ENCODE measurements around the gene PARP12. TPM values are rescaled to one million over a fixed set of nuclear protein-coding genes. Genes with fewer than 3 reads are reported as not detected.

The PARP12 gene
- total and polyA plus RNA-seq, 2 of the 13 experiments (the other 11 are each of a cell fraction or from before 2014, with no cell fraction given): 15.5 to 35.2 TPM

DNA sequence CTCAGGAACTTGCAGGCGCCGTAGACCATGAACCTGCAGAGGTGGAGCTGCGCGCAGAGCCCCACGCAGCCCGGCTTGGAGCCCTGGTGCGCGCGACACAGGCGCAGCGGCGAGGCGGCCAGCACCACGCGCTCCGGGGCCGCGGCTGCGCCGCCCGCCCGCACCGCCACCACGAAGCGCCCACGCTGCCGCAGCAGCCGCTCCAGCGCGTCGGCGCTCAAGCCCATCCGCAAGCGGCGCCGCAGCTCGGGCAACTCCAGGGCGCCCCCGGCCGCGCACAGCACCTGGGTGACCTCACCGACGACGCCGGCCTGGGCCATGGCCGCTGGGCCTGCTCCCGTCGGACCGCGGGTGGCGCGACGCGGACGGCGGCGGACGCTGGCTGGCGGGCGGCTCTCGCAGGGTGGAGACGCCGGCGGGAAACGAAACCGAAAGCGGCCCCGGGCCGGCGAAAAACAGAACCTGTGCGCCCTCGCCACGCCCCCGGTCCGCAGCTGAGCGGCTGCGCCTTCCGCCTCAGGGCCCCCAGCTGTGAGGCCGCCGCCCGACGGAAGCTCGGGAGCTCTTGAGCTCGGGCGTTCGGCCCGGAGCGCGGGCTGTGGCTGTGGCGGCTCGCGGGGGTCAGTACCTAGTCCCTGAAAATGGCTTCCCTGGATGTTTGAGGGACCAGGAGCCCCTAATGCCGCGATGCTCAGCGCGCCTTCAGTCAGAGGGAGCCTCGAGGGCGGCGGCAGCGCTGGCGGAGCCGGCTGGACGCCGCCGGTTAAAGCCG lies at the start of gene PARP12 (continued):
- TF ChIP-seq SMYD3 (CRISPR knock-in tag; IDR thresholded peaks at IDR 0.05) (no peak), ZEB1 (IDR thresholded peaks at IDR 0.05; ENCODE audit: insufficient replicate concordance, low read depth) (no peak), HNRNPUL1 (IDR thresholded peaks at IDR 0.05; ENCODE audit: low read depth, low read length) (no peak), FIP1L1 (IDR thresholded peaks at IDR 0.05; ENCODE audit: borderline replicate concordance, insufficient read depth, low read depth, low read length) (no peak), AKAP8 (CRISPR knock-in tag; IDR thresholded peaks at IDR 0.05) (0 out of 2 replicates have a peak, but pooled peaks have one; percentile 21), REPIN1 (CRISPR knock-in tag; IDR thresholded peaks at IDR 0.05; ENCODE audit: borderline replicate concordance, low read depth) (peak; percentile 67; the same call in 1 of the 2 replicates), ZNF350 (CRISPR knock-in tag; IDR thresholded peaks at IDR 0.05; ENCODE audit: borderline replicate concordance, low read depth) (no peak), SYNCRIP (IDR thresholded peaks at IDR 0.05; ENCODE audit: insufficient read depth, low read depth, low read length) (no peak), ELF3 (CRISPR knock-in tag; IDR thresholded peaks at IDR 0.05) (peak; percentile 65), ASH2L (IDR thresholded peaks at IDR 0.05; ENCODE audit: insufficient read length, low read depth, low read length) (peak; percentile 92), EP300 (IDR thresholded peaks at IDR 0.05; ENCODE audit: low read depth in 2 of 2, low read length in 2 of 2) (0 out of 4 replicates have a peak, but pooled peaks of 1 of the 2 experiments have one; percentile 5), EP300 (CRISPR knock-in tag; IDR thresholded peaks at IDR 0.05; ENCODE audit: borderline replicate concordance) (no peak), AHR (CRISPR knock-in tag; IDR thresholded peaks at IDR 0.05) (no peak), SPEN (CRISPR knock-in tag; IDR thresholded peaks at IDR 0.05; ENCODE audit: low read depth) (peak; percentile 63; the same call in 1 of the 2 replicates), ZNF678 (CRISPR knock-in tag; IDR thresholded peaks at IDR 0.05) (no peak), ZNF44 (CRISPR knock-in tag; IDR thresholded peaks at IDR 0.05) (no peak), CHD2 (IDR thresholded peaks at IDR 0.05; ENCODE audit: low read depth, low read length) (no peak), MZF1 (CRISPR knock-in tag; IDR thresholded peaks at IDR 0.05; ENCODE audit: borderline replicate concordance) (no peak)
- TF ChIP-seq, protein P1, sequence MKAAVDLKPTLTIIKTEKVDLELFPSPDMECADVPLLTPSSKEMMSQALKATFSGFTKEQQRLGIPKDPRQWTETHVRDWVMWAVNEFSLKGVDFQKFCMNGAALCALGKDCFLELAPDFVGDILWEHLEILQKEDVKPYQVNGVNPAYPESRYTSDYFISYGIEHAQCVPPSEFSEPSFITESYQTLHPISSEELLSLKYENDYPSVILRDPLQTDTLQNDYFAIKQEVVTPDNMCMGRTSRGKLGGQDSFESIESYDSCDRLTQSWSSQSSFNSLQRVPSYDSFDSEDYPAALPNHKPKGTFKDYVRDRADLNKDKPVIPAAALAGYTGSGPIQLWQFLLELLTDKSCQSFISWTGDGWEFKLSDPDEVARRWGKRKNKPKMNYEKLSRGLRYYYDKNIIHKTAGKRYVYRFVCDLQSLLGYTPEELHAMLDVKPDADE (CRISPR knock-in tag; IDR thresholded peaks at IDR 0.05): peak; percentile 52; the same call in 1 of the 2 replicates
- TF ChIP-seq, protein P2, sequence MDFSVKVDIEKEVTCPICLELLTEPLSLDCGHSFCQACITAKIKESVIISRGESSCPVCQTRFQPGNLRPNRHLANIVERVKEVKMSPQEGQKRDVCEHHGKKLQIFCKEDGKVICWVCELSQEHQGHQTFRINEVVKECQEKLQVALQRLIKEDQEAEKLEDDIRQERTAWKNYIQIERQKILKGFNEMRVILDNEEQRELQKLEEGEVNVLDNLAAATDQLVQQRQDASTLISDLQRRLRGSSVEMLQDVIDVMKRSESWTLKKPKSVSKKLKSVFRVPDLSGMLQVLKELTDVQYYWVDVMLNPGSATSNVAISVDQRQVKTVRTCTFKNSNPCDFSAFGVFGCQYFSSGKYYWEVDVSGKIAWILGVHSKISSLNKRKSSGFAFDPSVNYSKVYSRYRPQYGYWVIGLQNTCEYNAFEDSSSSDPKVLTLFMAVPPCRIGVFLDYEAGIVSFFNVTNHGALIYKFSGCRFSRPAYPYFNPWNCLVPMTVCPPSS (IDR thresholded peaks at IDR 0.05): no peak
- TF ChIP-seq, protein P3, sequence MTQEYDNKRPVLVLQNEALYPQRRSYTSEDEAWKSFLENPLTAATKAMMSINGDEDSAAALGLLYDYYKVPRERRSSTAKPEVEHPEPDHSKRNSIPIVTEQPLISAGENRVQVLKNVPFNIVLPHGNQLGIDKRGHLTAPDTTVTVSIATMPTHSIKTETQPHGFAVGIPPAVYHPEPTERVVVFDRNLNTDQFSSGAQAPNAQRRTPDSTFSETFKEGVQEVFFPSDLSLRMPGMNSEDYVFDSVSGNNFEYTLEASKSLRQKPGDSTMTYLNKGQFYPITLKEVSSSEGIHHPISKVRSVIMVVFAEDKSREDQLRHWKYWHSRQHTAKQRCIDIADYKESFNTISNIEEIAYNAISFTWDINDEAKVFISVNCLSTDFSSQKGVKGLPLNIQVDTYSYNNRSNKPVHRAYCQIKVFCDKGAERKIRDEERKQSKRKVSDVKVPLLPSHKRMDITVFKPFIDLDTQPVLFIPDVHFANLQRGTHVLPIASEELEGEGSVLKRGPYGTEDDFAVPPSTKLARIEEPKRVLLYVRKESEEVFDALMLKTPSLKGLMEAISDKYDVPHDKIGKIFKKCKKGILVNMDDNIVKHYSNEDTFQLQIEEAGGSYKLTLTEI (CRISPR knock-in tag; conservative IDR thresholded peaks at IDR 0.05): no peak
- TF ChIP-seq, protein P4, sequence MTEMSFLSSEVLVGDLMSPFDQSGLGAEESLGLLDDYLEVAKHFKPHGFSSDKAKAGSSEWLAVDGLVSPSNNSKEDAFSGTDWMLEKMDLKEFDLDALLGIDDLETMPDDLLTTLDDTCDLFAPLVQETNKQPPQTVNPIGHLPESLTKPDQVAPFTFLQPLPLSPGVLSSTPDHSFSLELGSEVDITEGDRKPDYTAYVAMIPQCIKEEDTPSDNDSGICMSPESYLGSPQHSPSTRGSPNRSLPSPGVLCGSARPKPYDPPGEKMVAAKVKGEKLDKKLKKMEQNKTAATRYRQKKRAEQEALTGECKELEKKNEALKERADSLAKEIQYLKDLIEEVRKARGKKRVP (CRISPR knock-in tag; IDR thresholded peaks at IDR 0.05): no peak
- TF ChIP-seq, protein P5, sequence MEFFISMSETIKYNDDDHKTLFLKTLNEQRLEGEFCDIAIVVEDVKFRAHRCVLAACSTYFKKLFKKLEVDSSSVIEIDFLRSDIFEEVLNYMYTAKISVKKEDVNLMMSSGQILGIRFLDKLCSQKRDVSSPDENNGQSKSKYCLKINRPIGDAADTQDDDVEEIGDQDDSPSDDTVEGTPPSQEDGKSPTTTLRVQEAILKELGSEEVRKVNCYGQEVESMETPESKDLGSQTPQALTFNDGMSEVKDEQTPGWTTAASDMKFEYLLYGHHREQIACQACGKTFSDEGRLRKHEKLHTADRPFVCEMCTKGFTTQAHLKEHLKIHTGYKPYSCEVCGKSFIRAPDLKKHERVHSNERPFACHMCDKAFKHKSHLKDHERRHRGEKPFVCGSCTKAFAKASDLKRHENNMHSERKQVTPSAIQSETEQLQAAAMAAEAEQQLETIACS (CRISPR knock-in tag; IDR thresholded peaks at IDR 0.05): peak; percentile 36; the same call in 1 of the 2 replicates
